Hepatocyte (in vitro differentiated cells): ENCODE data around the gene CELA3A. TPM values are rescaled to one million over a fixed set of nuclear protein-coding genes. Genes with fewer than 3 reads are reported as not detected.
"Not testable (repeated sequence)": the region's sequence is repeated elsewhere in the genome, so short reads cannot be mapped to it uniquely, and the experiment has no call there.

Source experiments
- DNase-seq: peaks from one replicate; pipeline ENCODE4 v3.0.0-alpha.2; 2016; ENCODE audit warnings: low spot score
- H2AFZ ChIP-seq: fragments of 200-600 bp; sonication (generic); 2 replicates; pipeline ENCODE4 v1.6.0; 2016; ENCODE audit warnings: antibody characterized with exemption, mild to moderate bottlenecking
- H3K27ac ChIP-seq: fragments of 200-600 bp; sonication (generic); 2 replicates; pipeline ENCODE4 v1.5.1; 2016; ENCODE audit warnings: mild to moderate bottlenecking
- H3K27me3 ChIP-seq: fragments of 200-600 bp; sonication (generic); 2 replicates; pipeline ENCODE4 v1.6.1; 2016
- H3K36me3 ChIP-seq: fragments of 200-600 bp; sonication (generic); replicated peaks from 2 replicates; pipeline ENCODE4 v1.5.1; 2016; ENCODE audit warnings: low read depth; ENCODE audit not compliant: insufficient read depth
- H3K4me1 ChIP-seq: fragments of 200-600 bp; sonication (generic); 2 replicates; pipeline ENCODE4 v1.5.1; 2016; ENCODE audit warnings: mild to moderate bottlenecking, moderate library complexity; ENCODE audit not compliant: insufficient read depth
- H3K4me2 ChIP-seq: fragments of 200-600 bp; sonication (generic); 2 replicates; pipeline ENCODE4 v1.6.0; 2016
- H3K4me3 ChIP-seq: fragments of 200-600 bp; sonication (generic); 2 replicates; pipeline ENCODE4 v1.5.1; 2016; ENCODE audit warnings: mild to moderate bottlenecking
- H3K79me2 ChIP-seq: fragments of 200-600 bp; sonication (generic); 2 replicates; pipeline ENCODE4 v1.6.0; 2017; ENCODE audit warnings: mild to moderate bottlenecking
- H3K9me2 ChIP-seq: fragments of 200-600 bp; sonication (generic); replicated peaks from 2 replicates; pipeline ENCODE4 v1.6.0; 2017; ENCODE audit warnings: mild to moderate bottlenecking; ENCODE audit not compliant: insufficient read depth
- H3K9me3 ChIP-seq: fragments of 200-600 bp; sonication (generic); 2 replicates; pipeline ENCODE4 v1.5.1; 2016; ENCODE audit warnings: low read depth, mild to moderate bottlenecking
- H4K20me1 ChIP-seq: fragments of 200-600 bp; sonication (generic); 2 replicates; pipeline ENCODE4 v1.6.0; 2016; ENCODE audit warnings: mild to moderate bottlenecking; ENCODE audit not compliant: insufficient read depth, poor library complexity, severe bottlenecking
- WGBS: methylation state at CpG from one replicate; pipeline ENCODE4 v1.1.6; 2016; ENCODE audit warnings: low lambda C conversion rate; ENCODE audit errors: missing lambda C conversion rate; 5-methylcytosine and 5-hydroxymethylcytosine counted together
- polyA plus RNA-seq: library from polyadenylated mRNA; unstranded; fragments of >200 nt; fragmentation: Nextera tagmentation; extraction: Ambion mirVana; gene quantifications from 2 replicates; pipeline ENCODE4 v1.2.1, GENCODE V29; 2016
- total RNA-seq: library from RNA; depleted of rRNA; stranded (reverse); fragments of >200 nt; gene quantifications from 2 replicates; pipeline ENCODE4 v1.2.3, GENCODE V29; 2014

The CELA3A gene
- total and polyA plus RNA-seq, 2 experiments from 2014 or later, result 0.68 to 2.2 TPM

DNA sequence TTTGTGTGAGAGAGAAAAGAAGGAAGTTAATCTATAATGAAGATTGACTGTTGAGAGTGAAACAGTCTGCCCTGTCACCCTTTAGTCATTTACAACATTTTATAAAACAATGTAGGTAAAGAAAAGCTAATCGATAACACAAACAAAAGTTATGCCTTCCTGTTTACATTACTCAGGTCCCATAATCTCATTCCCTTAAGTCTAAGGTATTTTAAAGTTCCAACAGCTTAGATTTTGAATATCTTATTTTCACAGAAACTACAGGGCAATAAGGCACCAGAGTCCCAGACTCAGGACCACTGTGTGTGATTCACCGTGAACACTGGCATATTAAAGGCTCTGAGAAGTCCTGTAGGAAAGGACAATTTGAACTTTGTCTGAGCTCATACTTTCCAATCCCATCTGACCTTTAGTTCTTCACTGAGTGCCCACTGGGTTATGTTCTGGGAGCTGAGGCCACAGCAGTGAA is 28.4 kb upstream of the CELA3A start:
- not testable (repeated sequence) for DNase-seq
- H3K4me2 ChIP-seq, result peak overlapping the region; percentile 5
- 46% methylated on average over 2 of the region's 2 CpGs for WGBS

DNA sequence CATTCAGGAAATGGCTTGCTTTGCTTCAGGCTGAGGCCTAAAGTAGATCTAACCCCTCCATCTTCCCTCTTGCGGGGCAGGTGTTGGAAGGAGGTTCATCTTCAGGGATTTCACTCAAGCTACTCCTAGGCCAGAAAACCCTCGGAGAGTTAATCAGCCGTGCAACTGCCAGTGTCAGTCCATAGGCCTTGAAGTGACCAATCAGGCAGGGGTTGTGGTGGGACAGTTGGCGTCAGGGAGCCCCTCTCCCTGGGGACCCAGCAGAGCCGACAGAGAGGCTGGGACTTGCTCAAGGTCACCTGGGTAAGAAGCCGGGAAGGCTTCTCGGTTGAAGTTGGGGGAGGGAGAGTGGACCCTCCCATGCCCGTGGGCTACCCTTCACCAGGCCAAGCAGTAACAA is 27.5 kb upstream of the CELA3A start:
- not testable (repeated sequence) for H3K4me1 ChIP-seq, H3K36me3 ChIP-seq, H4K20me1 ChIP-seq, H3K9me3 ChIP-seq, DNase-seq, H2AFZ ChIP-seq, H3K4me2 ChIP-seq, H3K27me3 ChIP-seq, H3K9me2 ChIP-seq, H3K79me2 ChIP-seq, H3K4me3 ChIP-seq
- peak overlapping the region; percentile 90 for H3K27ac ChIP-seq
- WGBS, result 71% methylated on average over 8 of the region's 8 CpGs

More for the DNA sequence above, 28.4 kb upstream of the CELA3A start:
- H3K27ac ChIP-seq, result peak overlapping the region; percentile 90
- H3K36me3 ChIP-seq, H3K27me3 ChIP-seq, H3K9me2 ChIP-seq, H3K9me3 ChIP-seq, H4K20me1 ChIP-seq, H3K4me1 ChIP-seq, H3K79me2 ChIP-seq, H2AFZ ChIP-seq, H3K4me3 ChIP-seq: not testable (repeated sequence)

- H3K79me2 ChIP-seq, H2AFZ ChIP-seq, H4K20me1 ChIP-seq, H3K4me2 ChIP-seq, H3K4me1 ChIP-seq, H3K27ac ChIP-seq, H3K27me3 ChIP-seq, H3K9me3 ChIP-seq, H3K36me3 ChIP-seq, H3K4me3 ChIP-seq, DNase-seq, H3K9me2 ChIP-seq: not testable (repeated sequence)
- 33% methylated on average over 6 of the region's 6 CpGs for WGBS
Observed at GRCh38 chr1:21974699-21975098, 26.8 kb upstream of the CELA3A start.

GRCh38 chr1:21975296-21975695 is 26.2 kb upstream of the CELA3A start:
- not testable (repeated sequence) for H3K4me3 ChIP-seq, H2AFZ ChIP-seq, H3K9me3 ChIP-seq, H3K36me3 ChIP-seq, H3K27ac ChIP-seq, H3K4me1 ChIP-seq, H4K20me1 ChIP-seq, H3K27me3 ChIP-seq, DNase-seq, H3K79me2 ChIP-seq, H3K9me2 ChIP-seq, H3K4me2 ChIP-seq
- WGBS, result 88% methylated on average over 8 of the region's 9 CpGs

DNA sequence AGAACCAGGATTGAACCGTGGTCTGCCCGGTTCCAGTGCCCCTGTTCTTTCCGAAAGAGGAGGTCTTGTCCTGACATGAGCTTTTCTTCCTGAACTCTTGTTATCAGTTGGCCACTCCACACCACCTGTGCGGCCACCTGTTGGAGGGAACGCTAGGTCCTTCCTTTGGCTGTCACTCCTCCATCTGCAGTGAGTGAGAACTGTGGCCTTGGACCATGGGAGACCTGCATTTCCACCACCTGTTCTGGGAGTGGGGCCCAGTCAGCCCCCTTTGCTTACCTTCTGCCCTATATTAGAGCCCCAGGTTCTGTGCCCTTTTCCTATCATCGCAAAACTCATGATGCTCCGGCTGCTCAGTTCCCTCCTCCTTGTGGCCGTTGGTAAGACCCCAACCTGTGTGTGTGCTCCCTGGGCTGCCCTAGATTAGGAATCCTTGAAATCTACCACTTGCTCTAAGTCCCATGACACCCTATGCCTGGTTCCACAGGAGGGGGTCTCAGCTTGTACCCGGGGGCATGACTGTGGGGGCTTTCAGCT is 24.7 kb upstream of the CELA3A start, which contains the start of gene CELA3B:
Gene CELA3B, plus strand, starts transcription at position 320 of the 537 bp plus-strand sequence. Its CDS starts 18 bp downstream, at position 338.
- 92% methylated on average over 9 of the region's 9 CpGs for WGBS
- H3K4me1 ChIP-seq, H3K4me3 ChIP-seq, H4K20me1 ChIP-seq, H3K9me2 ChIP-seq, H3K9me3 ChIP-seq, H3K4me2 ChIP-seq, DNase-seq, H2AFZ ChIP-seq, H3K36me3 ChIP-seq, H3K27me3 ChIP-seq, H3K27ac ChIP-seq, H3K79me2 ChIP-seq: not testable (repeated sequence)

- not testable (repeated sequence) for H3K4me2 ChIP-seq, H3K4me1 ChIP-seq, H3K79me2 ChIP-seq, H3K9me3 ChIP-seq, H3K27ac ChIP-seq, H4K20me1 ChIP-seq, H3K36me3 ChIP-seq, H2AFZ ChIP-seq, H3K4me3 ChIP-seq, H3K27me3 ChIP-seq, H3K9me2 ChIP-seq, DNase-seq
- WGBS, result 92% methylated on average over 11 of the region's 11 CpGs
Observed at GRCh38 chr1:21978209-21978608, 23.2 kb upstream of the CELA3A start.

DNA sequence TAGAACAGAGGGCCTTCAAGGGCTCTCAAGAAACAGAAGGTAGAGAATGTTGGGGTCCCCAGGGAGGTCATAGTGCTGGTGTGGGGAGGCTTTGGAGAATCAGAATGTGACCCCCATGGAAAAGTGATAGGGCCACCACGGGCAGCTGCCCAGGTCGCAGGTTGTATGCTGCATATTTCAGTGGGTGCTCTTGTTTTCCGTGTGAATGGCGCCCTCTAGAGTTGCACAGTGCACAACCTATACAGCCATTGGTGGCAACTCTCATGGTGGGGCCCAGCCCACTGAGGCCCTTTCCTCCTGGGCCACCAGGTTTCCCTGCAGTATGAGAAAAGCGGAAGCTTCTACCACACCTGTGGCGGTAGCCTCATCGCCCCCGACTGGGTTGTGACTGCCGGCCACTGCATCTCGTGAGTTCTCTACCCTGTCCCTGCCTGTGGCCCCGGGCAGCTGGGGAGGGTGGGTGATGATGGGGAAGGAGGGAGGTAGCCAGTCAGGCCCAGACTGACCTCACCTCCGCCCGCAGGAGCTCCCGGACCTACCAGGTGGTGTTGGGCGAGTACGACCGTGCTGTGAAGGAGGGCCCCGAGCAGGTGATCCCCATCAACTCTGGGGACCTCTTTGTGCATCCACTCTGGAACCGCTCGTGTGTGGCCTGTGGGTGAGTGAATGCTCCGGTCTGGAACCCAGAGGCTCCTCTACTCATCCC is 20.8 kb upstream of the CELA3A start:
- H3K9me2 ChIP-seq, H3K36me3 ChIP-seq, H3K9me3 ChIP-seq, H2AFZ ChIP-seq, H3K79me2 ChIP-seq, H3K4me2 ChIP-seq, H3K27me3 ChIP-seq, H3K4me1 ChIP-seq, H3K27ac ChIP-seq, DNase-seq, H3K4me3 ChIP-seq, H4K20me1 ChIP-seq: not testable (repeated sequence)
- WGBS, result 74% methylated on average over 15 of the region's 21 CpGs

GRCh38 chr1:21981253-21981652 is 20.2 kb upstream of the CELA3A start:
- not testable (repeated sequence) for H3K36me3 ChIP-seq, H3K27me3 ChIP-seq, H3K79me2 ChIP-seq, H3K4me1 ChIP-seq, H3K4me2 ChIP-seq, H3K9me3 ChIP-seq, H3K27ac ChIP-seq, DNase-seq, H3K9me2 ChIP-seq, H4K20me1 ChIP-seq, H2AFZ ChIP-seq, H3K4me3 ChIP-seq
- WGBS, result 94% methylated on average over 2 of the region's 4 CpGs

GRCh38 chr1:21982122-21982521 is 19.3 kb upstream of the CELA3A start:
- H3K36me3 ChIP-seq, H3K9me2 ChIP-seq, H3K27ac ChIP-seq, H3K27me3 ChIP-seq, H3K4me1 ChIP-seq, H3K4me3 ChIP-seq, DNase-seq, H3K9me3 ChIP-seq, H4K20me1 ChIP-seq, H2AFZ ChIP-seq, H3K4me2 ChIP-seq, H3K79me2 ChIP-seq: not testable (repeated sequence)
- 75% methylated on average over 6 of the region's 6 CpGs for WGBS
